Measurements from ENCODE around the gene ZNF385D. TPM values are rescaled to one million over a fixed set of nuclear protein-coding genes. Genes with fewer than 3 reads are reported as not detected.

Gene ZNF385D
- total and polyA plus RNA-seq, 2 experiments from 2014 or later: 2.7 to 12.3 TPM

GRCh38 chr3:21534462-21534861 is 216.5 kb downstream of the ZNF385D start:
- H3F3A ChIP-seq (replicated peaks; ENCODE audit: low read depth): no peaks in the 10 kb centered on the region
- peaks cover 8% of the 10 kb centered on the region; the same call in 1 of the 2 replicates for H3K4me1 ChIP-seq (ENCODE audit: insufficient read depth)
- H3K9me3 Mint-ChIP-seq: no peaks in the 10 kb centered on the region
- peaks cover 7% of the 10 kb centered on the region; the same call in 1 of the 2 replicates for H3K9me2 ChIP-seq (ENCODE audit: insufficient read depth)
- no peaks in the 10 kb centered on the region for H3K36me3 ChIP-seq (ENCODE audit: insufficient read depth)
- no peaks in the 10 kb centered on the region; the same call in 1 of the 2 replicates for H4K20me1 ChIP-seq (replicated peaks; ENCODE audit: insufficient read depth)
- H3K79me2 ChIP-seq (replicated peaks; ENCODE audit: insufficient read depth): no peaks in the 10 kb centered on the region
- H3K4me3 ChIP-seq: no peak overlapping the region
- no peaks in the 10 kb centered on the region for H3K27me3 Mint-ChIP-seq (ENCODE audit: insufficient read depth, low read depth, poor library complexity)
- no peak overlapping the region for H2AFZ ChIP-seq
- DNase-seq (ENCODE audit: low spot score) (no peak), ATAC-seq (no peak)
- no peak for TF ChIP-seq ZNF114 (CRISPR knock-in tag; IDR thresholded peaks at IDR 0.05)
- no peak for TF ChIP-seq CTCF (conservative IDR thresholded peaks at IDR 0.05; ENCODE audit: low read depth in 2 of 2)
- no peak for TF ChIP-seq POLR2AphosphoS5 (IDR thresholded peaks at IDR 0.05; ENCODE audit: low read depth)
- TF ChIP-seq, protein P1, sequence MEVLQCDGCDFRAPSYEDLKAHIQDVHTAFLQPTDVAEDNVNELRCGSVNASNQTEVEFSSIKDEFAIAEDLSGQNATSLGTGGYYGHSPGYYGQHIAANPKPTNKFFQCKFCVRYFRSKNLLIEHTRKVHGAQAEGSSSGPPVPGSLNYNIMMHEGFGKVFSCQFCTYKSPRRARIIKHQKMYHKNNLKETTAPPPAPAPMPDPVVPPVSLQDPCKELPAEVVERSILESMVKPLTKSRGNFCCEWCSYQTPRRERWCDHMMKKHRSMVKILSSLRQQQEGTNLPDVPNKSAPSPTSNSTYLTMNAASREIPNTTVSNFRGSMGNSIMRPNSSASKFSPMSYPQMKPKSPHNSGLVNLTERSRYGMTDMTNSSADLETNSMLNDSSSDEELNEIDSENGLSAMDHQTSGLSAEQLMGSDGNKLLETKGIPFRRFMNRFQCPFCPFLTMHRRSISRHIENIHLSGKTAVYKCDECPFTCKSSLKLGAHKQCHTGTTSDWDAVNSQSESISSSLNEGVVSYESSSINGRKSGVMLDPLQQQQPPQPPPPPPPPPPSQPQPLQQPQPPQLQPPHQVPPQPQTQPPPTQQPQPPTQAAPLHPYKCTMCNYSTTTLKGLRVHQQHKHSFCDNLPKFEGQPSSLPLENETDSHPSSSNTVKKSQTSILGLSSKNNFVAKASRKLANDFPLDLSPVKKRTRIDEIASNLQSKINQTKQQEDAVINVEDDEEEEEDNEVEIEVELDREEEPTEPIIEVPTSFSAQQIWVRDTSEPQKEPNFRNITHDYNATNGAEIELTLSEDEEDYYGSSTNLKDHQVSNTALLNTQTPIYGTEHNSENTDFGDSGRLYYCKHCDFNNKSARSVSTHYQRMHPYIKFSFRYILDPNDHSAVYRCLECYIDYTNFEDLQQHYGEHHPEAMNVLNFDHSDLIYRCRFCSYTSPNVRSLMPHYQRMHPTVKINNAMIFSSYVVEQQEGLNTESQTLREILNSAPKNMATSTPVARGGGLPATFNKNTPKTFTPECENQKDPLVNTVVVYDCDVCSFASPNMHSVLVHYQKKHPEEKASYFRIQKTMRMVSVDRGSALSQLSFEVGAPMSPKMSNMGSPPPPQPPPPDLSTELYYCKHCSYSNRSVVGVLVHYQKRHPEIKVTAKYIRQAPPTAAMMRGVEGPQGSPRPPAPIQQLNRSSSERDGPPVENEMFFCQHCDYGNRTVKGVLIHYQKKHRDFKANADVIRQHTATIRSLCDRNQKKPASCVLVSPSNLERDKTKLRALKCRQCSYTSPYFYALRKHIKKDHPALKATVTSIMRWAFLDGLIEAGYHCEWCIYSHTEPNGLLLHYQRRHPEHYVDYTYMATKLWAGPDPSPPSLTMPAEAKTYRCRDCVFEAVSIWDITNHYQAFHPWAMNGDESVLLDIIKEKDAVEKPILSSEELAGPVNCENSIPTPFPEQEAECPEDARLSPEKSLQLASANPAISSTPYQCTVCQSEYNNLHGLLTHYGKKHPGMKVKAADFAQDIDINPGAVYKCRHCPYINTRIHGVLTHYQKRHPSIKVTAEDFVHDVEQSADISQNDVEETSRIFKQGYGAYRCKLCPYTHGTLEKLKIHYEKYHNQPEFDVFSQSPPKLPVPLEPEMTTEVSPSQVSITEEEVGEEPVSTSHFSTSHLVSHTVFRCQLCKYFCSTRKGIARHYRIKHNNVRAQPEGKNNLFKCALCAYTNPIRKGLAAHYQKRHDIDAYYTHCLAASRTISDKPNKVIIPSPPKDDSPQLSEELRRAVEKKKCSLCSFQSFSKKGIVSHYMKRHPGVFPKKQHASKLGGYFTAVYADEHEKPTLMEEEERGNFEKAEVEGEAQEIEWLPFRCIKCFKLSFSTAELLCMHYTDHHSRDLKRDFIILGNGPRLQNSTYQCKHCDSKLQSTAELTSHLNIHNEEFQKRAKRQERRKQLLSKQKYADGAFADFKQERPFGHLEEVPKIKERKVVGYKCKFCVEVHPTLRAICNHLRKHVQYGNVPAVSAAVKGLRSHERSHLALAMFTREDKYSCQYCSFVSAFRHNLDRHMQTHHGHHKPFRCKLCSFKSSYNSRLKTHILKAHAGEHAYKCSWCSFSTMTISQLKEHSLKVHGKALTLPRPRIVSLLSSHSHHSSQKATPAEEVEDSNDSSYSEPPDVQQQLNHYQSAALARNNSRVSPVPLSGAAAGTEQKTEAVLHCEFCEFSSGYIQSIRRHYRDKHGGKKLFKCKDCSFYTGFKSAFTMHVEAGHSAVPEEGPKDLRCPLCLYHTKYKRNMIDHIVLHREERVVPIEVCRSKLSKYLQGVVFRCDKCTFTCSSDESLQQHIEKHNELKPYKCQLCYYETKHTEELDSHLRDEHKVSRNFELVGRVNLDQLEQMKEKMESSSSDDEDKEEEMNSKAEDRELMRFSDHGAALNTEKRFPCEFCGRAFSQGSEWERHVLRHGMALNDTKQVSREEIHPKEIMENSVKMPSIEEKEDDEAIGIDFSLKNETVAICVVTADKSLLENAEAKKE (CRISPR knock-in tag; IDR thresholded peaks at IDR 0.05): no peak
- TF ChIP-seq JUNB (IDR thresholded peaks at IDR 0.05; ENCODE audit: unreplicated experiment): no peak
- TF ChIP-seq, protein P2, sequence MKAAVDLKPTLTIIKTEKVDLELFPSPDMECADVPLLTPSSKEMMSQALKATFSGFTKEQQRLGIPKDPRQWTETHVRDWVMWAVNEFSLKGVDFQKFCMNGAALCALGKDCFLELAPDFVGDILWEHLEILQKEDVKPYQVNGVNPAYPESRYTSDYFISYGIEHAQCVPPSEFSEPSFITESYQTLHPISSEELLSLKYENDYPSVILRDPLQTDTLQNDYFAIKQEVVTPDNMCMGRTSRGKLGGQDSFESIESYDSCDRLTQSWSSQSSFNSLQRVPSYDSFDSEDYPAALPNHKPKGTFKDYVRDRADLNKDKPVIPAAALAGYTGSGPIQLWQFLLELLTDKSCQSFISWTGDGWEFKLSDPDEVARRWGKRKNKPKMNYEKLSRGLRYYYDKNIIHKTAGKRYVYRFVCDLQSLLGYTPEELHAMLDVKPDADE (IDR thresholded peaks at IDR 0.05): no peak
- no peak for TF ChIP-seq CREB1 (CRISPR knock-in tag; IDR thresholded peaks at IDR 0.05; ENCODE audit: low read depth)
- TF ChIP-seq ZNF331 (CRISPR knock-in tag; IDR thresholded peaks at IDR 0.05; ENCODE audit: low read depth): no peak
- no peak for TF ChIP-seq EZH2phosphoT487 (IDR thresholded peaks at IDR 0.05; ENCODE audit: unreplicated experiment)
- TF ChIP-seq, protein P3, sequence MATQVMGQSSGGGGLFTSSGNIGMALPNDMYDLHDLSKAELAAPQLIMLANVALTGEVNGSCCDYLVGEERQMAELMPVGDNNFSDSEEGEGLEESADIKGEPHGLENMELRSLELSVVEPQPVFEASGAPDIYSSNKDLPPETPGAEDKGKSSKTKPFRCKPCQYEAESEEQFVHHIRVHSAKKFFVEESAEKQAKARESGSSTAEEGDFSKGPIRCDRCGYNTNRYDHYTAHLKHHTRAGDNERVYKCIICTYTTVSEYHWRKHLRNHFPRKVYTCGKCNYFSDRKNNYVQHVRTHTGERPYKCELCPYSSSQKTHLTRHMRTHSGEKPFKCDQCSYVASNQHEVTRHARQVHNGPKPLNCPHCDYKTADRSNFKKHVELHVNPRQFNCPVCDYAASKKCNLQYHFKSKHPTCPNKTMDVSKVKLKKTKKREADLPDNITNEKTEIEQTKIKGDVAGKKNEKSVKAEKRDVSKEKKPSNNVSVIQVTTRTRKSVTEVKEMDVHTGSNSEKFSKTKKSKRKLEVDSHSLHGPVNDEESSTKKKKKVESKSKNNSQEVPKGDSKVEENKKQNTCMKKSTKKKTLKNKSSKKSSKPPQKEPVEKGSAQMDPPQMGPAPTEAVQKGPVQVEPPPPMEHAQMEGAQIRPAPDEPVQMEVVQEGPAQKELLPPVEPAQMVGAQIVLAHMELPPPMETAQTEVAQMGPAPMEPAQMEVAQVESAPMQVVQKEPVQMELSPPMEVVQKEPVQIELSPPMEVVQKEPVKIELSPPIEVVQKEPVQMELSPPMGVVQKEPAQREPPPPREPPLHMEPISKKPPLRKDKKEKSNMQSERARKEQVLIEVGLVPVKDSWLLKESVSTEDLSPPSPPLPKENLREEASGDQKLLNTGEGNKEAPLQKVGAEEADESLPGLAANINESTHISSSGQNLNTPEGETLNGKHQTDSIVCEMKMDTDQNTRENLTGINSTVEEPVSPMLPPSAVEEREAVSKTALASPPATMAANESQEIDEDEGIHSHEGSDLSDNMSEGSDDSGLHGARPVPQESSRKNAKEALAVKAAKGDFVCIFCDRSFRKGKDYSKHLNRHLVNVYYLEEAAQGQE (IDR thresholded peaks at IDR 0.05; ENCODE audit: unreplicated experiment): no peak
- H3K27ac ChIP-seq (ENCODE audit: low read depth): no peak overlapping the region
- H3K27ac Mint-ChIP-seq: no peak overlapping the region
- H3K4me2 ChIP-seq: no peak overlapping the region
- no peak overlapping the region for H3K4me3 Mint-ChIP-seq
- peaks cover 7% of the 10 kb centered on the region for H3K4me1 Mint-ChIP-seq
- no peaks in the 10 kb centered on the region for H3K36me3 Mint-ChIP-seq (ENCODE audit: low read depth)
- no peaks in the 10 kb centered on the region for H3K27me3 ChIP-seq (ENCODE audit: insufficient read depth)

All from GM23338 (cell line).